Measurements from ENCODE around the gene TDG. TPM values are rescaled to one million over a fixed set of nuclear protein-coding genes. Genes with fewer than 3 reads are reported as not detected.

Gene TDG
- total RNA-seq, 2 donors from 2014 or later, result 53.4 to 58.1 TPM

DNA sequence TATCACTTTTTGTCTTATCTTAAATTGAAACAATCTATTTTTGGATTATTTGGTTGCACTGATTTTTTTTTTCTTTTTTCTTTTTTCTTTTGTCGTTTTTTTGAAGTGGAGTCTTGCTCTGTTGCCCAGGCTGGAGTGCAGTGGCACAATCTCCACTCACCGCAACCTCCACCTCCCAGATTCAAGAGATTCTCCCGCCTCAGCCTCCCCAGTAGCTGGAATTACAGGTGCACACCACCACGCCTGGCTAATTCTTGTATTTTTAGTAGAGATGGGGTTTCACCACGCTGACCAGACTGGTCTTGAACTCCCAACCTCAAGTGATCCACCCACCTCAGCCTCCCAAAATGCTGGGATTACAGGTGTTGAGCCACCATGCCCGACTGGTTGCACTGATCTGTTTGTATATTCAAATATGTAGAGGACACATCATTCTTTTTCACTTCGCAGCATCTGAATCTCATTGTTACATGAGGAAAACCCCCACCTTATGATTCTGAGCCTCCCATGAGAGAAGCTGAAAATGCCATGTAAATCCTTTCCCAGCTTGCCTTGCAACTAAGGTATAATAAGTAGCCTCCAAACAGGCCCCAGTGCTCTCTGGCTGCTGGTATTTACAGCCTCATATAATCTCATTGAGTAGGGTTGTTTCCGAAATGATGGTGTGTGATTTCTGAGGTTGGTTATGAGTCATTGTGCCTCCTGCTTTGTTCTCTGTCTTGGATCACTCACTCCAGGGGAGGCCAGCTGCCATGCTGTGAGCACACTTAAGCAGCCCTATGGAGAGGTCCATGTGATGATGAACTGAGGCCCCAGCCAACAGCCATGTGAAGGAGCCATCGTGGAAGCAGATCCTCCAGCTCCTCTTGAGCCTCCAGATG is 40.7 kb upstream of the TDG start:
- Mint-ChIP-seq H3K4me3 (no peak overlapping the region), H3K27ac (no peak overlapping the region), H3K36me3 (ENCODE audit: low read depth) (no peaks in the 10 kb centered on the region), H3K27me3 (ENCODE audit: insufficient read depth) (peaks cover 1% of the 10 kb centered on the region), H3K4me1 (peaks cover 20% of the 10 kb centered on the region), H3K9me3 (no peaks in the 10 kb centered on the region)
- Histone ChIP-seq H3K9me3 (ENCODE audit: control insufficient read depth, low read length) (no peaks in the 10 kb centered on the region), H3K36me3 (ENCODE audit: control insufficient read depth, insufficient read depth, low read length) (no peaks in the 10 kb centered on the region), H3K27me3 (ENCODE audit: control insufficient read depth, insufficient read depth, low read length, poor library complexity, severe bottlenecking) (no peaks in the 10 kb centered on the region), H3K4me3 (ENCODE audit: low read length) (no peak overlapping the region), H3K4me1 (ENCODE audit: control insufficient read depth, insufficient read depth, low read length) (no peaks in the 10 kb centered on the region), H3K9ac (ENCODE audit: extremely low read depth, low read length, poor library complexity, severe bottlenecking) (no peak overlapping the region), H3K27ac (ENCODE audit: low read depth, low read length) (no peak overlapping the region)
- DNase-seq, result peak; percentile 74
- TF ChIP-seq, protein P1, sequence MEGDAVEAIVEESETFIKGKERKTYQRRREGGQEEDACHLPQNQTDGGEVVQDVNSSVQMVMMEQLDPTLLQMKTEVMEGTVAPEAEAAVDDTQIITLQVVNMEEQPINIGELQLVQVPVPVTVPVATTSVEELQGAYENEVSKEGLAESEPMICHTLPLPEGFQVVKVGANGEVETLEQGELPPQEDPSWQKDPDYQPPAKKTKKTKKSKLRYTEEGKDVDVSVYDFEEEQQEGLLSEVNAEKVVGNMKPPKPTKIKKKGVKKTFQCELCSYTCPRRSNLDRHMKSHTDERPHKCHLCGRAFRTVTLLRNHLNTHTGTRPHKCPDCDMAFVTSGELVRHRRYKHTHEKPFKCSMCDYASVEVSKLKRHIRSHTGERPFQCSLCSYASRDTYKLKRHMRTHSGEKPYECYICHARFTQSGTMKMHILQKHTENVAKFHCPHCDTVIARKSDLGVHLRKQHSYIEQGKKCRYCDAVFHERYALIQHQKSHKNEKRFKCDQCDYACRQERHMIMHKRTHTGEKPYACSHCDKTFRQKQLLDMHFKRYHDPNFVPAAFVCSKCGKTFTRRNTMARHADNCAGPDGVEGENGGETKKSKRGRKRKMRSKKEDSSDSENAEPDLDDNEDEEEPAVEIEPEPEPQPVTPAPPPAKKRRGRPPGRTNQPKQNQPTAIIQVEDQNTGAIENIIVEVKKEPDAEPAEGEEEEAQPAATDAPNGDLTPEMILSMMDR (conservative IDR thresholded peaks at IDR 0.05), result no peak
- WGBS, 2 experiments (ENCODE audit: insufficient coverage in 1 of 2, insufficient read length in 1 of 2), result 70 to 85% methylated on average over 4 to 9 of the region's 9 CpGs

- peak overlapping the region; percentile 91 for H3K27ac Mint-ChIP-seq
Measured at GRCh38 chr12:103928682-103929045, 37.0 kb upstream of the TDG start.

DNA sequence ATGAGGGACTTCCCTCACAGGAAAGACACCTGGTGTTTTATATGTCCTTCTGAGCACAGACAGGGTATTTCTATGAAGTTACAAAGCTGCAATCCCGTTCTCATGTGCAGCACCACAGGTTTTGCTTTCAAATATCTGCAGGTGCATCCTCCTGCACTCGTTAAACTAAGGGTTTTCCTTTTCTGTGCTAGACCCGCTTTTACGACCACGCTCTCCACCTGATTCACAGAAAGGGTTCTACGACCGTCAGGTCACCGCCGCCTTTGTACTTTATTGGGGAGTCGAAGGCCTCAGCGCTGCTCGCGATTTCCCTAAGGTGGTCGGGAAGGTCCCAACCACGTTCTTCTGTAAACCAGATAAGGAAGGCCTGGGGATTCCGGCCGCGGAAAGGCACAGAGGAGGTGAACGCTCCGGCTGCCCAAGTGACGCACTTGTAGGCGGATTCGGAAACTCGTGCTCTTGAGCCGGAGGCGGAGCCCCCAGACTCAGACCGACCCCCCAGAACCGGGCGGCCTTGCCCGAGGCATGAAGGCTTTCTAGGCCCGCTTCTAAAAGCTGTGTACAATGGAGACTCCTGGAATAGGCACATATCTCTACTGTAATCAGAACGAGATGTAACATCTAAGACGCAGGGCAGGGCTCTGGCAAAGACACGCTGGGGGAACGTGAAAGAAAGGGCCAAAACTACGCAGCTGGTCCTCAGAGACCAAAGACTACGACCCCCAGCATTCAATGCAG is 36.5 kb upstream of the TDG start:
- Mint-ChIP-seq H3K9me3 (no peaks in the 10 kb centered on the region), H3K4me3 (peak overlapping the region; percentile 82), H3K27me3 (ENCODE audit: insufficient read depth) (peaks cover 1% of the 10 kb centered on the region), H3K27ac (peak overlapping the region; percentile 91), H3K4me1 (peaks cover 42% of the 10 kb centered on the region), H3K36me3 (ENCODE audit: low read depth) (peaks cover 32% of the 10 kb centered on the region)
- TF ChIP-seq, protein P1 (conservative IDR thresholded peaks at IDR 0.05), result no peak
- Histone ChIP-seq H3K27ac (ENCODE audit: low read depth, low read length) (peak overlapping the region; percentile 93), H3K4me3 (ENCODE audit: low read length) (peak overlapping the region; percentile 86), H3K4me1 (ENCODE audit: control insufficient read depth, insufficient read depth, low read length) (peaks cover 5% of the 10 kb centered on the region), H3K27me3 (ENCODE audit: control insufficient read depth, insufficient read depth, low read length, poor library complexity, severe bottlenecking) (no peaks in the 10 kb centered on the region), H3K36me3 (ENCODE audit: control insufficient read depth, insufficient read depth, low read length) (peaks cover 32% of the 10 kb centered on the region), H3K9ac (ENCODE audit: extremely low read depth, low read length, poor library complexity, severe bottlenecking) (peak overlapping the region; percentile 98), H3K9me3 (ENCODE audit: control insufficient read depth, low read length) (no peaks in the 10 kb centered on the region)
- 2% methylated on average over 29 to 37 of the region's 37 CpGs for WGBS, 2 experiments (ENCODE audit: insufficient coverage in 1 of 2, insufficient read length in 1 of 2)
- peak; percentile 96 for DNase-seq

More at GRCh38 chr12:103928682-103929045, 37.0 kb upstream of the TDG start:
- Mint-ChIP-seq H3K4me1 (peaks cover 39% of the 10 kb centered on the region), H3K27me3 (ENCODE audit: insufficient read depth) (peaks cover 1% of the 10 kb centered on the region), H3K9me3 (no peaks in the 10 kb centered on the region), H3K36me3 (ENCODE audit: low read depth) (peaks cover 28% of the 10 kb centered on the region), H3K4me3 (peak overlapping the region; percentile 82)
- Histone ChIP-seq H3K9me3 (ENCODE audit: control insufficient read depth, low read length) (no peaks in the 10 kb centered on the region), H3K4me3 (ENCODE audit: low read length) (peak overlapping the region; percentile 86), H3K27ac (ENCODE audit: low read depth, low read length) (no peak overlapping the region), H3K36me3 (ENCODE audit: control insufficient read depth, insufficient read depth, low read length) (peaks cover 27% of the 10 kb centered on the region), H3K4me1 (ENCODE audit: control insufficient read depth, insufficient read depth, low read length) (peaks cover 3% of the 10 kb centered on the region), H3K9ac (ENCODE audit: extremely low read depth, low read length, poor library complexity, severe bottlenecking) (peak overlapping the region; percentile 98), H3K27me3 (ENCODE audit: control insufficient read depth, insufficient read depth, low read length, poor library complexity, severe bottlenecking) (no peaks in the 10 kb centered on the region)
- whole genome bisulfite sequencing, 2 experiments (ENCODE audit: insufficient coverage in 1 of 2, insufficient read length in 1 of 2), result 49 to 74% methylated on average over 12 of the region's 12 CpGs
- TF ChIP-seq, protein P1 (conservative IDR thresholded peaks at IDR 0.05), result no peak
- no peak for DNase-seq
